HEK293 (cell line): Measurements from ENCODE around the gene WWTR1.

ENCODE experiments used
- CTCF ChIP-seq: fragments of 450-650 bp; formaldehyde crosslinking; IDR thresholded peaks from 2 replicates; pipeline ENCODE4 v1.5.1; 2016; ENCODE audit warnings: missing biosample characterization, missing genetic modification characterization
- MYNN ChIP-seq: fragments of 450-650 bp; formaldehyde crosslinking; IDR thresholded peaks from 2 replicates; pipeline ENCODE4 v1.5.1; 2016; ENCODE audit warnings: missing biosample characterization, missing genetic modification characterization, borderline replicate concordance
- YY1 ChIP-seq: fragments of 450-650 bp; formaldehyde crosslinking; IDR thresholded peaks from 2 replicates; pipeline ENCODE4 v1.5.1; 2018; ENCODE audit warnings: missing biosample characterization, missing genetic modification characterization
- ZNF174 ChIP-seq: fragments of 450-650 bp; formaldehyde crosslinking; IDR thresholded peaks from 2 replicates; pipeline ENCODE4 v1.5.0; 2017; ENCODE audit warnings: missing biosample characterization, mild to moderate bottlenecking, missing genetic modification characterization
- ZNF23 ChIP-seq: fragments of 450-650 bp; formaldehyde crosslinking; IDR thresholded peaks from 2 replicates; pipeline ENCODE4 v1.5.1; 2016; ENCODE audit warnings: missing biosample characterization, missing genetic modification characterization, borderline replicate concordance
- ZNF350 ChIP-seq: fragments of 450-650 bp; formaldehyde crosslinking; IDR thresholded peaks from 2 replicates; pipeline ENCODE4 v1.5.0; 2017; ENCODE audit warnings: missing biosample characterization, mild to moderate bottlenecking, missing genetic modification characterization
- TF ChIP-seq, protein P1 (sequence below): sonication (generic); formaldehyde crosslinking; IDR thresholded peaks from 2 replicates; pipeline ENCODE4 v1.8.1; 2022; ENCODE audit warnings: mild to moderate bottlenecking, moderate library complexity, missing genetic modification reagents

GRCh38 chr3:149593418-149594160 lies 64.2 kb downstream of the WWTR1 start:
- TF ChIP-seq CTCF (no peak), ZNF174 (tag by site-specific recombination) (no peak), ZNF350 (tag by site-specific recombination) (no peak), ZNF23 (no peak), MYNN (tag by site-specific recombination) (no peak), YY1 (tag by site-specific recombination) (no peak)
- TF ChIP-seq, protein P1, sequence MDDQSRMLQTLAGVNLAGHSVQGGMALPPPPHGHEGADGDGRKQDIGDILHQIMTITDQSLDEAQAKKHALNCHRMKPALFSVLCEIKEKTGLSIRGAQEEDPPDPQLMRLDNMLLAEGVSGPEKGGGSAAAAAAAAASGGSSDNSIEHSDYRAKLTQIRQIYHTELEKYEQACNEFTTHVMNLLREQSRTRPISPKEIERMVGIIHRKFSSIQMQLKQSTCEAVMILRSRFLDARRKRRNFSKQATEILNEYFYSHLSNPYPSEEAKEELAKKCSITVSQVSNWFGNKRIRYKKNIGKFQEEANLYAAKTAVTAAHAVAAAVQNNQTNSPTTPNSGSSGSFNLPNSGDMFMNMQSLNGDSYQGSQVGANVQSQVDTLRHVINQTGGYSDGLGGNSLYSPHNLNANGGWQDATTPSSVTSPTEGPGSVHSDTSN (CRISPR knock-in tag) = no peak
